ENCODE measurements around the gene TTPAL. TPM values are rescaled to one million over a fixed set of nuclear protein-coding genes. Genes with fewer than 3 reads are reported as not detected.

The TTPAL gene
- polyA plus RNA-seq, 1 of the 3 experiments (the other 2 are of a cell fraction), result 5.7 TPM

DNA sequence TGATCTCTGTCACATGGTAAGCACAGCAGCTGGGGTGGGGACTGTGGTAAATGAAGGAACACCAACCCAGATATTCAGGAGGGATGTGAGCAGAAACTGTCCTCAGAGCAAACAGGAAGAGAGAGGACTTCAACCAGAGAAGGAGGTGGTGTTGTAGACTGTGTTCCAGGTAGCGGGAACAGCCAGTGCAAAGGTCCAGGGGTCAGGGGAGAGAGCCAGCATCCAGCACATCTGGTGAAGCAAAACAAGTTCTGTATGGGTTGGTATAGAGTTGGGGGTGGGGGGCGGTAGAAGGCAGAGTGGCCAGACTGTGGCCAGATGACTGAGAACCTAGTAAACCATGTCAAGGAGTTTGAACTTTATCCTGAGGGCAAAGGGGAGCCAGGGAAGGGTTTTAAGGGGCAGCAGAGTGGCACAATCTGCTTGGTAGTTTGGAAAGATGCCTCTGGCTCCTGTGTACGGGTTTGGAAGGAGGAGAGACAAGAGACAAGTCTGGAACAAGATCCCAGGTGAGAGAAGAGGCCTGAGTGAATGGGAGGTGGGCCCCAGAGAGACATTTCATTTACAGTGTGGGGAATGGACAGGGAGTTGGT, 27.8 kb upstream of the TTPAL start:
- WGBS (ENCODE audit: low lambda C conversion rate), result 45% methylated on average over 3 of the region's 3 CpGs
- no peaks in the 10 kb centered on the region for H3K36me3 ChIP-seq (replicated peaks in 1 of 2; ENCODE audit: control insufficient read depth in 1 of 2, insufficient read depth in 2 of 2, low read length in 1 of 2)
- H2AFZ ChIP-seq (ENCODE audit: low read depth), result no peak overlapping the region

GRCh38 chr20:44448753-44449546, 26.7 kb upstream of the TTPAL start:
- Histone ChIP-seq H3K4me3 (ENCODE audit: low read depth in 2 of 2, low read length in 1 of 2) (no peak overlapping the region), H3K9me2 (no peaks in the 10 kb centered on the region), H3K27ac (ENCODE audit: low read depth in 2 of 2, low read length in 1 of 2) (no peak overlapping the region), H2AFZ (ENCODE audit: low read depth) (no peak overlapping the region), H3K27me3 (ENCODE audit: insufficient read depth) (no peaks in the 10 kb centered on the region), H4K20me1 (ENCODE audit: insufficient read depth) (no peaks in the 10 kb centered on the region), H3K4me2 (no peak overlapping the region), H3K4me1 (ENCODE audit: control insufficient read depth in 1 of 2, insufficient read depth in 2 of 2, low read depth in 1 of 2, low read length in 1 of 2) (no peaks in the 10 kb centered on the region), H3K9ac (no peak overlapping the region), H3F3A (replicated peaks; ENCODE audit: insufficient read depth) (no peaks in the 10 kb centered on the region), H3K9me3 (no peaks in the 10 kb centered on the region), H3K36me3 (replicated peaks in 1 of 2; ENCODE audit: control insufficient read depth in 1 of 2, insufficient read depth in 2 of 2, low read length in 1 of 2) (no peaks in the 10 kb centered on the region), H3K79me2 (ENCODE audit: insufficient read depth) (no peaks in the 10 kb centered on the region)
- ChIA-PET CTCF (interaction anchor here (0.9 to 1.1 kb wide), 2 partner anchors 9 to 23 kb away, joined by 3 read pairs; no protein-coding TSS in a partner anchor), POLR2A (no interaction called here)
- TF ChIP-seq RCOR1 (IDR thresholded peaks at IDR 0.05; ENCODE audit: low read length) (no peak), CTCF (IDR thresholded peaks at IDR 0.05) (peak; percentile 49)
- DNase-seq, result peak; percentile 30
- 61% methylated on average over 8 of the region's 9 CpGs for WGBS (ENCODE audit: low lambda C conversion rate)

More for the DNA sequence above, 27.8 kb upstream of the TTPAL start:
- POLR2A ChIA-PET, result no interaction called here
- no peak for DNase-seq
- Histone ChIP-seq H3K9ac (no peak overlapping the region), H3K27me3 (ENCODE audit: insufficient read depth) (no peaks in the 10 kb centered on the region), H3K4me2 (no peak overlapping the region), H3K4me3 (ENCODE audit: low read depth in 2 of 2, low read length in 1 of 2) (no peak overlapping the region), H3K9me3 (no peaks in the 10 kb centered on the region), H4K20me1 (ENCODE audit: insufficient read depth) (no peaks in the 10 kb centered on the region), H3K4me1 (ENCODE audit: control insufficient read depth in 1 of 2, insufficient read depth in 2 of 2, low read depth in 1 of 2, low read length in 1 of 2) (no peaks in the 10 kb centered on the region), H3K9me2 (no peaks in the 10 kb centered on the region), H3K27ac (ENCODE audit: low read depth in 2 of 2, low read length in 1 of 2) (no peak overlapping the region), H3K79me2 (ENCODE audit: insufficient read depth) (no peaks in the 10 kb centered on the region), H3F3A (replicated peaks; ENCODE audit: insufficient read depth) (no peaks in the 10 kb centered on the region)
- CTCF ChIA-PET, result interaction anchor here (0.9 to 1.1 kb wide), 2 partner anchors 10 to 24 kb away, joined by 3 read pairs; no protein-coding TSS in a partner anchor
- TF ChIP-seq EZH2phosphoT487 (IDR thresholded peaks at IDR 0.05; ENCODE audit: borderline replicate concordance, low read depth) (no peak), GATA2 (CRISPR knock-in tag; IDR thresholded peaks at IDR 0.05) (no peak), FOSL2 (IDR thresholded peaks at IDR 0.05; ENCODE audit: borderline replicate concordance, low read depth) (no peak), RXRA (IDR thresholded peaks at IDR 0.05; ENCODE audit: borderline replicate concordance, low read depth) (no peak), TAF1 (IDR thresholded peaks at IDR 0.05; ENCODE audit: borderline replicate concordance, low read depth, low read length) (no peak)
